ENCODE measurements around the gene MORC3. TPM values are rescaled to one million over a fixed set of nuclear protein-coding genes. Genes with fewer than 3 reads are reported as not detected.

Gene MORC3
- total and polyA plus RNA-seq, 2 donors (not counting 1 experiment from before 2014, with no cell fraction given) = 44.9 to 104 TPM

GRCh38 chr21:36400719-36401118 is 80.7 kb downstream of the MORC3 start:
- Histone ChIP-seq H3K4me2 (replicated peaks; ENCODE audit: low read depth, low read length, poor library complexity, severe bottlenecking) (no peak overlapping the region), H3K27ac (ENCODE audit: low read length in 2 of 2) (no peak overlapping the region), H3K36me3 (replicated peaks in 1 of 2; ENCODE audit: control extremely low read depth in 1 of 2, control insufficient read depth in 1 of 2, extremely low read depth in 1 of 2, insufficient read depth in 2 of 2, low read length in 1 of 2) (no peaks in the 10 kb centered on the region), H3K4me1 (ENCODE audit: control insufficient read depth in 2 of 2, insufficient read depth in 2 of 2, low read length in 2 of 2) (no peaks in the 10 kb centered on the region), H3K79me2 (ENCODE audit: control insufficient read depth, insufficient read depth, low read length) (no peaks in the 10 kb centered on the region), H2AFZ (ENCODE audit: insufficient read depth, low read depth, low read length, poor library complexity, severe bottlenecking) (no peak overlapping the region), H3K9ac (ENCODE audit: low read length) (no peak overlapping the region), H4K20me1 (ENCODE audit: control insufficient read depth, insufficient read depth, low read length, poor library complexity, severe bottlenecking) (no peaks in the 10 kb centered on the region), H3K4me3 (ENCODE audit: control extremely low read depth in 1 of 5, extremely low read depth in 1 of 5, insufficient read depth in 1 of 5, low read depth in 2 of 5, low read length in 4 of 5) (no peak overlapping the region), H3K27me3 (replicated peaks in 1 of 4; ENCODE audit: control extremely low read depth in 1 of 4, control insufficient read depth in 3 of 4, insufficient read depth in 4 of 4, low read length in 3 of 4) (no peaks in the 10 kb centered on the region), H3K9me3 (ENCODE audit: control extremely low read depth in 1 of 3, control insufficient read depth in 2 of 3, insufficient read depth in 1 of 3, low read length in 2 of 3) (no peaks in the 10 kb centered on the region)
- POLR2A ChIA-PET = no interaction called here
- 96% methylated on average over 8 of the region's 8 CpGs for WGBS (ENCODE audit: insufficient coverage)
- CTCF ChIA-PET = no interaction called here
- ATAC-seq (ENCODE audit: low read depth) (no peak), DNase-seq (no peak)
- H3K4me1 Mint-ChIP-seq = no peaks in the 10 kb centered on the region
- H3K27ac Mint-ChIP-seq = no peak overlapping the region
- intact Hi-C loops (cut with micrococcal nuclease) = no loop called here
- H3K27me3 Mint-ChIP-seq = no peaks in the 10 kb centered on the region
- TF ChIP-seq, protein P1, sequence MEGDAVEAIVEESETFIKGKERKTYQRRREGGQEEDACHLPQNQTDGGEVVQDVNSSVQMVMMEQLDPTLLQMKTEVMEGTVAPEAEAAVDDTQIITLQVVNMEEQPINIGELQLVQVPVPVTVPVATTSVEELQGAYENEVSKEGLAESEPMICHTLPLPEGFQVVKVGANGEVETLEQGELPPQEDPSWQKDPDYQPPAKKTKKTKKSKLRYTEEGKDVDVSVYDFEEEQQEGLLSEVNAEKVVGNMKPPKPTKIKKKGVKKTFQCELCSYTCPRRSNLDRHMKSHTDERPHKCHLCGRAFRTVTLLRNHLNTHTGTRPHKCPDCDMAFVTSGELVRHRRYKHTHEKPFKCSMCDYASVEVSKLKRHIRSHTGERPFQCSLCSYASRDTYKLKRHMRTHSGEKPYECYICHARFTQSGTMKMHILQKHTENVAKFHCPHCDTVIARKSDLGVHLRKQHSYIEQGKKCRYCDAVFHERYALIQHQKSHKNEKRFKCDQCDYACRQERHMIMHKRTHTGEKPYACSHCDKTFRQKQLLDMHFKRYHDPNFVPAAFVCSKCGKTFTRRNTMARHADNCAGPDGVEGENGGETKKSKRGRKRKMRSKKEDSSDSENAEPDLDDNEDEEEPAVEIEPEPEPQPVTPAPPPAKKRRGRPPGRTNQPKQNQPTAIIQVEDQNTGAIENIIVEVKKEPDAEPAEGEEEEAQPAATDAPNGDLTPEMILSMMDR (IDR thresholded peaks at IDR 0.05) = no peak
- TF ChIP-seq EZH2 (IDR thresholded peaks at IDR 0.05; ENCODE audit: borderline replicate concordance, insufficient read depth, low read depth, low read length, poor library complexity, severe bottlenecking) = no peak
- H3K9me3 Mint-ChIP-seq (ENCODE audit: insufficient read depth) = no peaks in the 10 kb centered on the region
- H3K4me3 Mint-ChIP-seq = no peak overlapping the region

- POLR2A ChIA-PET = no interaction called here
- no peaks in the 10 kb centered on the region for H3K9me3 Mint-ChIP-seq (ENCODE audit: insufficient read depth)
- H3K27me3 ChIP-seq (replicated peaks in 1 of 4; ENCODE audit: control extremely low read depth in 1 of 4, control insufficient read depth in 3 of 4, insufficient read depth in 4 of 4, low read length in 3 of 4) = no peaks in the 10 kb centered on the region
- H2AFZ ChIP-seq (ENCODE audit: insufficient read depth, low read depth, low read length, poor library complexity, severe bottlenecking) = no peak overlapping the region
- ATAC-seq (ENCODE audit: low read depth) = no peak
- H3K79me2 ChIP-seq (ENCODE audit: control insufficient read depth, insufficient read depth, low read length) = no peaks in the 10 kb centered on the region
- TF ChIP-seq EZH2 (IDR thresholded peaks at IDR 0.05; ENCODE audit: borderline replicate concordance, insufficient read depth, low read depth, low read length, poor library complexity, severe bottlenecking) = no peak
- TF ChIP-seq, protein P1 (IDR thresholded peaks at IDR 0.05) = no peak
- no peak for DNase-seq
- no peak overlapping the region for H3K4me2 ChIP-seq (replicated peaks; ENCODE audit: low read depth, low read length, poor library complexity, severe bottlenecking)
- no peaks in the 10 kb centered on the region for H3K4me1 Mint-ChIP-seq
- intact Hi-C loops (cut with micrococcal nuclease) = no loop called here
- no peak overlapping the region for H3K4me3 Mint-ChIP-seq
- no peak overlapping the region for H3K27ac Mint-ChIP-seq
- no peak overlapping the region for H3K27ac ChIP-seq (ENCODE audit: low read length in 2 of 2)
- no peaks in the 10 kb centered on the region for H3K36me3 ChIP-seq (replicated peaks in 1 of 2; ENCODE audit: control extremely low read depth in 1 of 2, control insufficient read depth in 1 of 2, extremely low read depth in 1 of 2, insufficient read depth in 2 of 2, low read length in 1 of 2)
- no peaks in the 10 kb centered on the region for H3K4me1 ChIP-seq (ENCODE audit: control insufficient read depth in 2 of 2, insufficient read depth in 2 of 2, low read length in 2 of 2)
- H3K4me3 ChIP-seq (ENCODE audit: control extremely low read depth in 1 of 5, extremely low read depth in 1 of 5, insufficient read depth in 1 of 5, low read depth in 2 of 5, low read length in 4 of 5) = no peak overlapping the region
- H3K9ac ChIP-seq (ENCODE audit: low read length) = no peak overlapping the region
- no peaks in the 10 kb centered on the region for H3K9me3 ChIP-seq (ENCODE audit: control extremely low read depth in 1 of 3, control insufficient read depth in 2 of 3, insufficient read depth in 1 of 3, low read length in 2 of 3)
- no peaks in the 10 kb centered on the region for H4K20me1 ChIP-seq (ENCODE audit: control insufficient read depth, insufficient read depth, low read length, poor library complexity, severe bottlenecking)
- WGBS (ENCODE audit: insufficient coverage) = no CpG with 5 or more reads among the region's 1 CpG
- H3K27me3 Mint-ChIP-seq = no peaks in the 10 kb centered on the region
- CTCF ChIA-PET = no interaction called here
These were observed 82.3 kb downstream of the MORC3 start for GRCh38 chr21:36402339-36402738.

All from B cell (primary cell).